ENCODE results near the gene ARHGEF39.

- TF ChIP-seq POLR2A (IDR thresholded peaks at IDR 0.05) (no peak), CTCF (IDR thresholded peaks at IDR 0.05) (no peak)
Measured at GRCh38 chr9:35646153-35646532, 18.9 kb downstream of the ARHGEF39 start.
